Neuronal stem cell (in vitro differentiated cells): ENCODE data around the gene FCHSD2.

Experiments used
- DNase-seq: peaks from one replicate; pipeline ENCODE4 v3.0.0-alpha.2; 2013; ENCODE audit warnings: low spot score
- H2AFZ ChIP-seq: one replicate; pipeline ENCODE4 v1.6.1; 2013; ENCODE audit warnings: mild to moderate bottlenecking, low read length, inconsistent platforms
- H2AK5ac ChIP-seq: 2 replicates; pipeline ENCODE4 v1.6.1; 2013; ENCODE audit warnings: low read depth, mild to moderate bottlenecking, inconsistent platforms, low read length, moderate library complexity, mixed read lengths
- H2BK120ac ChIP-seq: 2 replicates; pipeline ENCODE4 v1.6.1; 2013; ENCODE audit warnings: low read depth, mild to moderate bottlenecking, inconsistent platforms, low read length, moderate library complexity, mixed read lengths
- H2BK12ac ChIP-seq: one replicate; pipeline ENCODE4 v1.6.1; 2013; ENCODE audit warnings: low read length, inconsistent platforms
- H2BK15ac ChIP-seq: 2 replicates; pipeline ENCODE4 v1.6.1; 2013; ENCODE audit warnings: mild to moderate bottlenecking, low read length, inconsistent platforms, mixed read lengths
- H2BK5ac ChIP-seq: one replicate; pipeline ENCODE4 v1.6.1; 2013; ENCODE audit warnings: inconsistent platforms, mild to moderate bottlenecking, low read length, moderate library complexity
- H3K14ac ChIP-seq: one replicate; pipeline ENCODE4 v1.6.1; 2013; ENCODE audit warnings: low read length, inconsistent platforms
- H3K18ac ChIP-seq: 2 replicates; pipeline ENCODE4 v1.6.1; 2013; ENCODE audit warnings: low read length, inconsistent platforms
- H3K23ac ChIP-seq: 2 replicates; pipeline ENCODE4 v1.6.1; 2013; ENCODE audit warnings: low read depth, mild to moderate bottlenecking, mixed read lengths, low read length, inconsistent platforms; ENCODE audit not compliant: poor library complexity
- H3K27ac ChIP-seq: replicated peaks from 3 replicates; pipeline ENCODE4 v1.5.1; 2013; ENCODE audit warnings: low read length, inconsistent platforms
- H3K27me3 ChIP-seq, 3 experiments: 2 replicates each; pipeline ENCODE4 v1.6.1; 2013; ENCODE audit warnings: low read length in 3 of 3, mild to moderate bottlenecking in 2 of 3, inconsistent platforms in 1 of 3, low read depth in 1 of 3, mixed read lengths in 1 of 3, moderate library complexity in 1 of 3; ENCODE audit not compliant: control insufficient read depth in 3 of 3, insufficient read depth in 3 of 3
- H3K36me3 ChIP-seq, 2 donors: replicated peaks in 1 of 2; 2 replicates each; pipeline ENCODE4 v1.6.1; 2013; ENCODE audit warnings: low read length in 2 of 2; ENCODE audit not compliant: control insufficient read depth in 2 of 2, insufficient read depth in 2 of 2
- H3K4ac ChIP-seq: 2 replicates; pipeline ENCODE4 v1.6.1; 2013; ENCODE audit warnings: inconsistent platforms, mild to moderate bottlenecking, low read length, moderate library complexity
- H3K4me1 ChIP-seq, 2 donors: 1 replicate in 1 of 2; 2 replicates in 1 of 2; pipeline ENCODE4 v1.6.1; 2013; ENCODE audit warnings: low read length in 2 of 2, low read depth in 1 of 2; ENCODE audit not compliant: control insufficient read depth in 2 of 2, insufficient read depth in 1 of 2
- H3K4me2 ChIP-seq: one replicate; pipeline ENCODE4 v1.6.1; 2013; ENCODE audit warnings: mild to moderate bottlenecking, low read length, inconsistent platforms; ENCODE audit not compliant: insufficient read depth, poor library complexity, severe bottlenecking
- H3K4me3 ChIP-seq, 2 donors: 2 replicates each; pipeline ENCODE4 v1.5.1; 2013; ENCODE audit warnings: low read length in 2 of 2, mild to moderate bottlenecking in 2 of 2, inconsistent platforms in 1 of 2, moderate library complexity in 1 of 2
- H3K79me1 ChIP-seq: one replicate; pipeline ENCODE4 v1.6.1; 2013; ENCODE audit warnings: low read depth, mild to moderate bottlenecking, inconsistent platforms, low read length, moderate library complexity
- H3K9ac ChIP-seq: one replicate; pipeline ENCODE4 v1.6.1; 2013; ENCODE audit warnings: mild to moderate bottlenecking, low read depth, low read length, inconsistent platforms; ENCODE audit not compliant: poor library complexity
- H3K9me3 ChIP-seq, 2 donors: replicated peaks in 1 of 2; 2 replicates each; pipeline versions ENCODE3 to v1.6.1; 2013; ENCODE audit warnings: low read length in 2 of 2, mild to moderate bottlenecking in 2 of 2, inconsistent platforms in 1 of 2, low read depth in 1 of 2, mixed read lengths in 1 of 2, moderate library complexity in 1 of 2; ENCODE audit not compliant: control insufficient read depth in 2 of 2, insufficient read depth in 1 of 2
- H4K8ac ChIP-seq: one replicate; pipeline ENCODE4 v1.6.1; 2013; ENCODE audit warnings: low read depth, mild to moderate bottlenecking, inconsistent platforms, low read length, moderate library complexity
- H4K91ac ChIP-seq: one replicate; pipeline ENCODE4 v1.6.1; 2013; ENCODE audit warnings: low read length, low read depth, mild to moderate bottlenecking, inconsistent platforms; ENCODE audit not compliant: poor library complexity
- WGBS, 2 donors: extraction: QIAGEN DNeasy Blood & Tissue Kit; methylation state at CpG; one replicate each; pipeline ENCODE4 v1.1.7; 2013; ENCODE audit warnings: missing lambda C conversion rate in 2 of 2, mixed read lengths in 1 of 2; ENCODE audit not compliant: insufficient read length in 2 of 2, insufficient replicate concordance in 1 of 2; ENCODE audit errors: extremely low coverage in 2 of 2; 5-methylcytosine and 5-hydroxymethylcytosine counted together

The FCHSD2 gene

DNA sequence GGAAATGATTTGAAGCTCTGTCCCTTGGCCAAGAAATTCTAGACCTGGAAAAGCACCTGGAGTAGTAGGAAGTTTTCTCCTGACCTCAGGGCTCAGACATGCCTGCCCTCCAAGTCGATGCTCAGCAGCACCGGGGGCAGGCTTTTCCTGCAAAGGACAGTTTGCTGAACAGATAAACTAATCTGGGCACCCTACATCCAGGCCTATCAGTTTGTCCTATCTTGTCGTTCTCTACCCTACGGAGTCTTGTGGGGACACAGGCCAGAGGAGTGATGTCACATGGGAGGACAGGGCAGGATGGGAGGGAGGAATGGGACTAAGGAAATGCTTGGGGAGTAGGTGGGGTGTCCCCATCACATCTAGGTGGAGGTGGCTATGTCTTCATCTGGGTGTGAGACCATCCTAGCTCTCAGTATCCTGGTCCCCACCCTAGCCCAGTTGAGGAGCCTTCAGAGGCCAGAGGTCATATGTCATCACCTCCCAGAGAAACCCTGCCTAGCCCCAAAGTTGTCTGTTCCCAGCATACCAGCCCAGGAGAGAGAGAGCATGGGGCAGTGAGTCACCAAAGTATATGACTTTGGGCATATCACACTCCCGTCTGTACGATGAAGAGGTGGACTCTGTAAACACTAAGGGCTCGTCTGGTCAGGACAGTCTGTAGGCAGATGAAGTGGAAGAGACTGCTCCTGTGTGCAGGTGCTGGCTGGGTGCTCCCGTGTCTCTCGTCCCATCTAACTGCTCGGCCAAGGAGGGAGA lies 18.1 kb upstream of the FCHSD2 start:
- no peak overlapping the region for H3K4me3 ChIP-seq
- H2BK5ac ChIP-seq = no peak overlapping the region
- no peak overlapping the region for H3K14ac ChIP-seq
- H2BK12ac ChIP-seq = no peak overlapping the region
- no peak overlapping the region for H3K9ac ChIP-seq
- H3K27me3 ChIP-seq = peaks cover 0 to 5% (median 0%) of the 10 kb centered on the region in 3 experiments
- WGBS, 2 donors = no CpG with 5 or more reads among the region's 10 CpGs
- DNase-seq = no peak
- H3K27ac ChIP-seq = no peak overlapping the region
- no peak overlapping the region for H3K23ac ChIP-seq
- H2BK15ac ChIP-seq = no peak overlapping the region
- no peak overlapping the region for H2BK120ac ChIP-seq
- peaks cover 0 to 4% of the 10 kb centered on the region in 2 donors for H3K4me1 ChIP-seq
- H4K8ac ChIP-seq = no peak overlapping the region
- H3K9me3 ChIP-seq = no peaks in the 10 kb centered on the region
- no peak overlapping the region for H2AFZ ChIP-seq
- H2AK5ac ChIP-seq = no peak overlapping the region
- no peaks in the 10 kb centered on the region for H3K79me1 ChIP-seq
- no peak overlapping the region for H3K18ac ChIP-seq
- no peaks in the 10 kb centered on the region for H3K36me3 ChIP-seq
- H4K91ac ChIP-seq = no peak overlapping the region
- no peak overlapping the region for H3K4ac ChIP-seq
- H3K4me2 ChIP-seq = no peak overlapping the region

- DNase-seq = no peak
- Histone ChIP-seq H2BK120ac (no peak overlapping the region), H4K91ac (no peak overlapping the region), H3K9ac (no peak overlapping the region), H2BK15ac (no peak overlapping the region), H2AK5ac (peak overlapping the region; percentile 20), H3K9me3 (no peaks in the 10 kb centered on the region), H2BK5ac (no peak overlapping the region), H2AFZ (no peak overlapping the region), H3K4ac (no peak overlapping the region), H3K27ac (no peak overlapping the region), H3K27me3 (peaks cover 0 to 5% (median 0%) of the 10 kb centered on the region in 3 experiments), H3K4me3 (no peak overlapping the region), H3K14ac (no peak overlapping the region), H2BK12ac (no peak overlapping the region), H3K36me3 (no peaks in the 10 kb centered on the region), H4K8ac (no peak overlapping the region), H3K79me1 (no peaks in the 10 kb centered on the region), H3K4me1 (peaks cover 0 to 2% of the 10 kb centered on the region in 2 donors), H3K23ac (peak overlapping the region; percentile 18), H3K4me2 (no peak overlapping the region), H3K18ac (peak overlapping the region; percentile 13)
- WGBS, 2 donors = no CpG with 5 or more reads among the region's 3 CpGs
Observed at GRCh38 chr11:73159297-73159696, 17.2 kb upstream of the FCHSD2 start.

DNA sequence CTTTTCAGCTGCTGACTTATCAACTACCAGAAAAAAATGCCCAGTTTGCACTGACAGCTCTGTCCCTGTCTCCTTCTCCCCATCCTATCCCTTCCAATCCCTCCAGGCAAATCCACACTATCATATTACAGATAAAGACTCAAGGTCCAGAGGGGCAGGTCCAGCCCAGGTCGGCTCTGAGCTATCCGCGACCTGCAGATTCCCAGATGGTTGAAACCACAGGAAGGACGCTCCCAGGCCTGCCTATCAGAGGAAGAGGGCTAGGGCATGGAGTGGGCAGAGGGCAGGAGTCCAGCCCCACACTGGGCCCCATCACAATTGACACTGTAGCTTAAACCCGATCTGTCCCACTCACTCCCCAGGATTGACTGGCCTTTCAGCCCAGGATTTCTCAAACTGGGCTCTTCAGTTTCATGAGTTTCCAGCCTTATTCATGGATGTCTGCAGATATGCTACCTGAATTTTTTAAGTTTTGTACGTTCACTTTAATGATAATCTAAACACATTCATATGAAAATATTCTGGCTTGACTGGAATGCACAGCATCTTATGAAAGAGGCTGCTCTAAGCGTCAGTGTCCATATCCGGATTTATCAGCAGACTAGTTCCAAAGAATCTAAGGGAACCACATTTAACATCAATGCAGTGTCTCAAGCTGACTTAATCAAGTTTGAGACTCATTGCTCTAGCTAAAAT lies 16.4 kb upstream of the FCHSD2 start:
- no peak overlapping the region for H3K27ac ChIP-seq
- no peak overlapping the region for H2BK12ac ChIP-seq
- no peak overlapping the region for H2AK5ac ChIP-seq
- H3K23ac ChIP-seq = no peak overlapping the region
- peaks cover 0 to 2% of the 10 kb centered on the region in 2 donors for H3K4me1 ChIP-seq
- no peak overlapping the region for H2BK5ac ChIP-seq
- H2BK15ac ChIP-seq = no peak overlapping the region
- no peak for DNase-seq
- H3K9ac ChIP-seq = no peak overlapping the region
- no peaks in the 10 kb centered on the region for H3K36me3 ChIP-seq
- no peaks in the 10 kb centered on the region for H3K79me1 ChIP-seq
- H3K4me3 ChIP-seq = no peak overlapping the region
- H2AFZ ChIP-seq = no peak overlapping the region
- H3K27me3 ChIP-seq = peaks cover 0 to 5% (median 0%) of the 10 kb centered on the region in 3 experiments
- H3K4ac ChIP-seq = no peak overlapping the region
- no CpG with 5 or more reads among the region's 8 CpGs for WGBS, 2 donors
- H4K8ac ChIP-seq = no peak overlapping the region
- H3K18ac ChIP-seq = no peak overlapping the region
- no peak overlapping the region for H2BK120ac ChIP-seq
- no peak overlapping the region for H4K91ac ChIP-seq
- H3K4me2 ChIP-seq = no peak overlapping the region
- no peak overlapping the region for H3K14ac ChIP-seq
- no peaks in the 10 kb centered on the region for H3K9me3 ChIP-seq
